Tongue (tissue), 2 donors: Measurements from ENCODE around the gene FBXO8. TPM values are rescaled to one million over a fixed set of nuclear protein-coding genes. Genes with fewer than 3 reads are reported as not detected.
"Not testable (repeated sequence)": the region's sequence is repeated elsewhere in the genome, so short reads cannot be mapped to it uniquely, and the experiment has no call there.

Source experiments
- DNase-seq: peaks from one replicate; pipeline ENCODE4 v3.0.0-alpha.2; 2015
- total RNA-seq: library from RNA; depleted of rRNA; stranded (reverse); fragments of >200 nt; gene quantifications from one replicate; pipeline ENCODE4 v1.2.3, GENCODE V29; 2014

FBXO8 gene
- total RNA-seq, 1 donor from 2014 or later = 24.4 TPM

DNA sequence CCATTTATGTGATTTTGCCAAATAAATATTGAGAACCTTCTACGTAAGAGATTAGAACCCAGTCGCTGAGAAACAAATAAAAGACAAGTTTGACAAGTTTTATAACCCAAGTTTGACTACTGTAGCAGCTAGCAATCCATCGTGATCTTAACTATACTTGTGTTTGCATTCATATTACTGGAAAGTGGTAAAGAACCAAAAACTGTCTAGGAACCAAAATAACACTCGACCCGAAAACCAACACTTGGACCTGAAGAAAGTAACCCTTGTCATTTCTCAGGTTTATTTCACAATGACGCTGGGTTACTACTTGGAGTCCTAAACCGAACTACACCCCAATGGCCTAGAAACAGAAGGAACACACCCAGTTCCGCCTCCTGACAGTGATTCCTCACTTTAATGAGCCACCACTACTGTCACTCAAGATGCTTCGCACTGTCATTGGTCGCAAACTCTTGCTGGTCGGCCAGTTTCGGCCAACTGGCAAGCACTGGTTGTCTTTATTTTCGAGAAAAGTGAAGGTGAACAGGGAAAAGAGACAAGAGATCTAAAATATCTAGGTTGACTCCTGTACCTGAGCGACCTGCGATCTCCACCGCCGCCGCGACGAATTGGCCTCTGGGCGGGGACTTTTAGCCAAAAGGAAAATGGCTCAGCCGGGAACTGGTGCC lies 496 bp downstream of the FBXO8 start:
- DNase-seq = peak; percentile 94

DNA sequence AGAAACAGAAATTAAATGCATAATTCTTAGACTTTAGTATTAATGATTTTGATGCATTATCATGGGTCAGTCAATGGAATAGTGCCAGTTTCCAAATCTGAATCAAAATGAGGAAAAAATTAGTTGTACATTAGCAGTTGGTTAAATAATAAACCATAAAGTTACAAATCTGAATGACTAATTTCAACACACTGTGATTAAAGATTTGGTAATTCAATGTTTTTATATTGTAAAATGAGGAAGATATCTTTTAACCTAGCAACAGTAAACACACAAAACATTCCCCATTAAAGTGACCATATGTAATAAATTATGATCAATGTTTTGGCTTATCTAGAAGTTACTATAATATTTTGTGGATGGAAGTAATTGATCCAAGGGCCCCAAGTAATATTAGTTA lies 1.6 kb downstream of the FBXO8 start:
- DNase-seq = no peak

DNA sequence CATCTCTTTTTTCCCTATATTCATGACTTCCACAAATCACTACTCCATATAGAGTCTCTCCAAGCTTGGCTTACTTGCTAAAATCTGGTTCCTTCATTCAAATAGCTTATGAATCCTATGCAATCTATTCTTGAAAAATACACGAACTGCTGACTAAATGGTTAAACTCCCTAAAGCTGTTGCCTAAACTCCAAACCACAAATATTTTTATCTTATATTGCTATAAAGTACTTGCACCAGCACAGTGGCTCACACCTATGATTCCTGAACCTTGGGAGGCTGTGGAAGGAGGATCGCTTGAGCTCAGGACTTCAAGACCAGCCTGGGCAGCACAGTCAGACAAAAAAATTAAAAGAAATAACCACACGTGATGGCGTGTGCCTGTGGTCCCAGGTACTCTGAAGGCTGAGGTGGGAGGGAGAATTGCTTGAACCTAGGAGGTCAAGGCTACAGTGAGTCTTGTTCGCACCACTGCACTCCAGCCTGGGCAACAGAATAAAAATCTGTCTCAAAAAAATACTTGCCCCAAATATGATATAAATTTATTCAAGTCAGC lies 2.2 kb downstream of the FBXO8 start:
- no peak for DNase-seq

DNA sequence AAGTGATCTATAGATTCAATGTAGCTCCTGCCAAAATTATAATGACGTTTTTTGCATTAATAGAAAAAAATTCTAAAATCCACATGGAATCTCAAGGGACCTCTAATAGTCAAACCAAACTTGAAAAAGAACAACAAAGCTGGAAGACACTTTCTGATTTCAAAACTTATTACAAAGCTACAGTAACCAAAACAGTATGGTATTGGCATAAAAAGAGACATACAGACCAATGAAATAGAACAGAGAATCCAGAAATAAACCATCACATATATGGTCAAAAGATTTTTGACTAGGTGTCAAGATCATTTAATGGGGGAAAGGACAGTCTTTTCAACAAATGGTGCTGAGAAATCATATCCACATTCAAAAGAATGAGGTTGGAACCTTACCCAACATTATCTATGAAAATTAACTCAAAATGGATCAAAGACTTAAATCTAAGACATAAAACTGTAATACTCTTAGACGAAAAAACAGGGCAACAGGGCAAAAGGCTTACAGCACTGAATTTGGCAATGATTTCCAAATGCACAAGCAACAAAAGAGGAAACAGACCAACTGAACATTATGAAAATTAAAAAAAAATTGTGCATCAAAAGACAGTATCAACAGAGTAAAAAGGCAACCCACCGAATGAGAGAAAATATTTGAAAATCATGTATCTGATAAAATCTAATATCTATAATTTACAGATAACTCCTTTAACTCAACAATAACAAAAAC lies 3.9 kb downstream of the FBXO8 start:
- DNase-seq = no peak

DNA sequence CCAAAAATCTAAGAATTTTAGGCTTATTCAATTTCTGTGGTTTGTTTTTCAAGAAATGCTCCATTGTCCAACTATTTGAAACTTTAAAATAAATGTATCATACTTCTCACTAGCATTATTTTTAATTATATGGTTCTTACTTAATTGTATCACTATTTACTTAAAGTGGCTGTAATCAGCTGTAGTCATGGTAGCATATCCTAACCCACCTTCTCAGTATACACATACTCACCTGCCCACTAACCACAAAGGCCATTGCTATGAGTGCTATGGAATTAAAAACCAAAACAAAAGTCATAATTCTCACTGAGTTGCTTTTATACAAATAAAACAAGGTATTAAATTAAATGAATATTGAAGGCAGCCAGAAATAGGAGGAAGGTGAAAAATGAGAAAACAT lies 5.0 kb downstream of the FBXO8 start:
- no peak for DNase-seq

DNA sequence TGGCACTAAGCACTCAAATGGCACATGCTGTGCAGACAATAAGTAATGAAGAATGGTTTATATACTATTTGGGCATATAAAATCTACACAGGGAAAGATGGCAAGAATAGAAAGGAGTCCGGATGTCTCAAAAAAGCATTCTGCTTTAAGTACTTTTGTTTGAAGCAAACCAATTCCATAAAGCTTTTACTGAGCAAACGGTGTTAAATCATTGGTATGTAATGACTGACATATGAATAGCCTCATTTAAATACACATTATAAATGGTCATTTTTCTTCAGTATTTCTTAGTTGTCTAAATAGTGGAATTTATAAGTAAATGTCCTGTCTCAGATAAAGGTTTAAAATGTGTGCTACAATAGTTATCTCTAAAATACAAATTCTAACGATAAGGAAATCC lies 6.0 kb downstream of the FBXO8 start:
- DNase-seq = no peak

DNA sequence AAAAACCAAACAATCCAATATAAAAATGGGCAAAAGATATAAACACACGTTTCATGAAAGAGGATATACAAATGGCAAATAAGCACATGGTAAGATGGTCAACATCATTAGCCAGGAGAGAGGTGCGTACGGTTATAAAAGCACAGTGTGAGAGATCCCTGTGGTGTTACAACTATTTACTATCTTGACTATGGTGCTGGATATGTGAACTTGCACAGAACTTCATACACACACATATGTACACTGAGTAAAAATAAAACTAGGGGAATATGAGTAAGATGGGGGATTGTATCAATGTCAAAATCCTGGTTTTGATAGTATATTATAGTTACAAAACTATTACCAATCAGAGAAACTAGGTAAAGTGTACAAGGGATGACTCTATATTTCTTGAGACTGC lies 8.4 kb downstream of the FBXO8 start:
- no peak for DNase-seq

DNA sequence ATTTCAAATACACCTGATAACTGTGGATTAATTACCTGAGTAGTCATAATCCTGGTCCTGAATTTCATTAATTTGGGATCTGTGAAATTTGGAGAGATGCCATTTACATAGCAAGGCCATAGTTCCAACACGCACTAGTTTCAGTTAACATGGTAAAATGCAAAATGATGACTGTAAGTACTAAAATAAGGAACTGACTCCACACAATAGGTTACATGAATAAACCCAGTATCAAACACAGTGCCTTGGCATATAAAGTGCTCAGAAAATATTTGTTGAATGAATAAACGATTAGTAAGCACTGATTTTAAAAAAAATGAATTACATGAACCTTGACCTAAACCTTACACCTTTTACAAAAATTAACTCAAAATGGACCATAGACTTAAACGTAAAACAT lies 9.0 kb downstream of the FBXO8 start:
- no peak for DNase-seq

DNA sequence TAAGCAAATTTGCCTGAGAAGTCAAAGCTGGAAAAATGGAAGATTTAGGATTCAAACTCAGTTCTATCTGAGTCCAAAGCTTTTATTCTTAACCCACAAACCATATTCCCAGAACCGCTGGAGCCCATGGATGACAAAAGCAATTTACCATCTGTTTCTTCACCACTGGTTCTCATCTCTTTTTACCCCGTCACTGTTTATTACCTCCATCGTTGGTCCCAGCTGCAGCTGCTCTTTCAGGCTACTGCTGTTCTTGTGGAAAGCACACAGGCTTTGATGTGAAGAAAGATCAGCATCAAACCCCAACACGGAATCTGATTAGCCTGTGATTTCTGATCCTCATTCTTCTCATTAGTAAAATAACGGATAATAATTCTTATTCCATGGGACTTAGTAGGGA lies 9.5 kb downstream of the FBXO8 start:
- DNase-seq = no peak

DNA sequence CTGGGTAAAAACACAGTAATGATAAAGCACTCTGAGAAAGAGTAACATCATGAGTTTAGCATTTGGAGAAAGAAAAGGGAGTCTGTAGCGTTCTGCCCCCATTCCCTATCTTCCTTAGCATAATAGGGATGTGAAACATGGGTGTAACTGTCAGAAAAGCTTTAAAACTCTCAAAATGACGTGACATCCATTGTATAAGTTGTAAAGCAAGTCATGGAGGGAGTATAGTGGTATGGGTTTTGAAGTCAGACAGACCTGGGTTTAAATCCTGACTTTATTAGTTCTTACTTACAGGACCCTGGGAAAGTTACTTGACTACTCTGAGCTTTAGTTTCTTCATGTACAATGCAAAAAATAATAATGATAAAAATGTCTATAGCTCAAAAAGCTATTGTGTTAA lies 17.1 kb downstream of the FBXO8 start:
- DNase-seq = no peak

DNA sequence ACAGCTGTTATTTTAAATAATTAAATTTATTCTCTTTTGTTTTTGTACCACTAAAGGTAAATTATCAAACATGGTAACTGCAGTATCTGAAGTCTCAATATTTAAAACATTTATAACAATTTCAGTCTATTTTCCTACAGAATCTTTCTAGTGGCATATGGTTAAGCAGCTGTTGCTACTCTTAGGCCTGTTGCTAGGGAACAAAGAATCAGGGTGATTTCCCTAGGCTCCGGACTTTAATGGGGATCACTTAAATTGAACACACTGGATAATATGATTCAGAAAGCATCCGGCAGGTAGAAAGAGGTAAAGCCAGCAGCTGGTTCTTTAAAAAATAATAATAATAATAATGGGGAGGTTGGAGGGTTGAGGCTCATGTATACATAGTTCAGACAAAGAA lies 17.6 kb downstream of the FBXO8 start:
- DNase-seq = peak; percentile 48

DNA sequence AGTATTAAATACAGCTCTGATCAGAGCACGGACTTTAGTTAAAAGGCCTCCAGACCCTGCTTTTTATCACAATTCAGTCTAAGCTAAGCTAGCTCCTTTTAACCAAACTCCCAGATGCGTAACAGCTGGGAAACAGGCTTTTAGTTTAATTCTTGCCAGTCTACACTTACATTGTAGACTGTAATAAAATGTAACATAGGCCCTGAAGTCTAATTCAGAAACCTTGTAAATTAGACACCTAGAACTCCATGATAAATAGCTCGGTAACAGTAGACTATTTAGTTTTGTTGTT lies 20.1 kb downstream of the FBXO8 start:
- peak; percentile 34 for DNase-seq

DNA sequence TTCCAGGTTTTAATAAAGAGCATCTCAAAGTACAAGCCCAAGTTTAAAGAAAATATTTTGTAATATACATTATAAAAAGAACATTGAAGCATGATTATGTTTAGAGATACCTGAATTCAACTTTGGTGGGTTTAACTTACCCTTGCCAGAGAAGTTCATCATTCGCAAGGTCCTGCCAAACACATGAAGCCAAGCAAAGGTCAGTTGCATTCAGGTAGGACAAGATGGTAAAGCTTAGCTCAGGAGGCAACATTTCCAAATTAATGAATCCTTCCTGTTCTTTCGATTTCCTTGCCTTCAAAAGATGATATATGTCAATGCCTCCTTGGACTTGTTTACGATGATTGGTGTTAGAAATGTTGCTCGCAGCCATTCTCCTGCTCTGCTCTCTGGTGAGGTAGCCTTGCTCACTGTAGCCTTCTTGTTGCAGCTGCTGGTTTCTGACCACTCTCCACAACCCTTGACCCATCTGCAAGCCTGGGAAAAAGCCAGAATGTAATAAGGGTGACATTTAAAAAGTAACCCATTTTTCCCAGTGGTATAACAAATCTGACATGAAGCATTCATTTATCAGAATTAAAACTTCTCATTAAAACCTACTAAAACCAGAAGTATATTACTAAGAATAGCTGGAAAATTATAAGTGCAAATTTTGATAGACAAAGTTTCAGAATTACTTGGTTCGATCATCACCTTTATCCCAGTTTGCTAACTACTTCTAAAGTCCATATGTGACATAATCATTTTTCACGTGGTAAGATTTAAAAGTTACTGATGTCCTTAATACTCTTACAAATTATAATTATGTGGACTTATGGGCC lies 20.6 kb downstream of the FBXO8 start:
- no peak for DNase-seq

DNA sequence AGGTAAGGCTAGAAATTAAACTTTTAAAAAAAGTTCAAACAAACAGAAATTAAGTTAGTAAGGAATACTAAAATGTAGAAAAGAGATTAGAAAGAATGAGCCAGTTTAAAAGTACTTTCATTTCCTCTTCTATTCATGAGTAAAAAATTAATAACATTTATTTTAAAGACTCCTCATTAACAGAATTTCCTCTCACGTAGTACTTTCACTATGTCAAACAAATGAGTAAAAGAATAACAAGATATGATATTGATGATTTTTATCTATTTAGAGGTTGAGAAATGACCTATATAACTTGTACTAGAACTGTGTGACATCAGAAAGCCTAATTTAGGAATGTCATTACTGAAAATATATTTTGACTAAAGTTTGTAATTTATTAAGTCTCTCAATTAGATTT lies 22.0 kb downstream of the FBXO8 start:
- DNase-seq = not testable (repeated sequence)

DNA sequence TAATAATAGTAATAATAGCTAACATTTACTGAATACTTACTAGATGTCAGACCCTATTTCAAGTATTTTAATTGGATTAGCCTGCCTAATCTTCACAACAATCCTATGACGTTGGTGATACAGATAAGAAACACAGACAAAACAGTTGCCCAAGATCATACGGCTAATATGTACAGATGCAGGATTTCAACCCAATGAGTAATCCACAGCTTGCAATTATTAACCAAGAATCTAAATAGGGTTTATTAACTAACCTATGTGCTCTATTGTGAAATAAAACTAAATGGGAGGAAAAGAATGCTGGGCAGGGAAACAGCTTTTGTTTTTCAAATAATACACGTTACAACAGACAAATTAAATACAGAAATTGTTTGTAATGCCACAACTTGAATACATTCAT lies 23.4 kb downstream of the FBXO8 start:
- DNase-seq = no peak

DNA sequence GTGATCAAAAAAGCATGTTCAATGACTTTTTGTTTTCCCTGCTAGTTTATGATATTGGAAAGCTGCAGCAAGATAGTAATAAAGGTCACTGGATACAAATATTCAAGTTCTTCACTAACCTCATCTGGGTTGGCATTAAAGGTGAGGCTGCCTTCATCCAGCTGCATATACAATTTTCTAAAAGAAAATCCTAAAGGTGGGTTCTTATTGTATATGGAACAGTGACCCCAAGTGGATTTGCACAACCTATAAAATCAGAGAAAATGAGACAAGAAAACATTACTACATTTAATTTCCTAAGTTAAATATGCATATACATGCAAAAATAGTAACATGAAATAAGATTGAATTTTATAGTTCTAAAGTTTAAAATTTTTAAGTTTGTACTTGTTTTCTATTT lies 23.9 kb downstream of the FBXO8 start:
- DNase-seq = no peak

DNA sequence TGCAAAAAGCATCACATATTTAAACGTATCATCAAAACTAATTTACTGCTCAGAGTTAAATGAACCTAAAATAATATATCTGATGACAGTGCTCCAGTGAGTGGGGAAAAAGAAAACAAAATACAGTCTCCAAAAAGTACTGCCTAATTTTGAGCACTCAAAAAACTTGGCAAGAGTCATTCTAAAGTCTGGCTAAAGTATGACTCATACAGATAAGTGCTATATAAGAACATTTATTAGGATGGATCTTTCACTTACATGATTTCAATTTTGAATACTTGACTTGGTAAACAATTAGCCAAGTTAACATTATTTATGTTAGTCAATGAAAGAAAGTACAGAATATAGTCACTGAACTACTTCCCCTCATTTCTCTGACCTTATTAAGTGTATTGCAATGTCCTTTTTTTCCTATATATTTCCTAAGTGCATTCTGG lies 27.2 kb downstream of the FBXO8 start:
- DNase-seq = peak; percentile 26

DNA sequence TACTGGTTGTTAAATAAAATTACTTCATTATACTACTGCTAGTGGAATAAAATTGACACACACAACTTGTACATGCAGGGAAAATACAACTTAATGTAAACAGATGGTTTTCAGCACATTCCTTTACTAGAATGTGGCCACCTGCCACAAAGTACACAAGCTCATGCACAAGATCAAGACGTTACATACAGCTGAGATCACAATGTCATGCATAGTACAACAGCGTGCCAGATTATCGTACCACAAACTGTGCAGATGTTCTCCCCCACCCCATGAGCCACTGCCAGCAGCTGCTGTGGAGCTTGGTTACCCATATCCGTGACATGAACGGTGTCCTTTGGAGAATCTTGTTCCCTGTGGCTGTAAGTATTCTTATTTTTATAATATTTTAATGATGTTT lies 27.7 kb downstream of the FBXO8 start:
- DNase-seq = peak; percentile 89

DNA sequence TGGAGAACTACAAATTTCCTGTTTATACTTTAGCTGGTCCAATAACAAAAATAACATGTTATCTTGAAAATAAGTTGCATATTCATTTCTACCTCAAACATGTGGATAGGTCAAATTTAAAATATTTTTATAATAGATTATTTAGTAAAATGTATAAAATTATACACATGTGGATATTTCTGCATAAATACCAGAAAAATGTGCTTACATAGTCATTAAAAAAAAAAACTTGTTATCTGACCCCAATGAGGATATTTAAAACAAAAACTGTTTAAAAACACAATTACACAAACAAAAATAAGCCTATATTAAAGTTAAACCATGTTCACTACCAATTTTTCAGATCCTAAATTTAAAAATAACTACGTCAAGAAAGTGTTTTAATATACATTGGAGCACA lies 28.1 kb downstream of the FBXO8 start:
- no peak for DNase-seq

DNA sequence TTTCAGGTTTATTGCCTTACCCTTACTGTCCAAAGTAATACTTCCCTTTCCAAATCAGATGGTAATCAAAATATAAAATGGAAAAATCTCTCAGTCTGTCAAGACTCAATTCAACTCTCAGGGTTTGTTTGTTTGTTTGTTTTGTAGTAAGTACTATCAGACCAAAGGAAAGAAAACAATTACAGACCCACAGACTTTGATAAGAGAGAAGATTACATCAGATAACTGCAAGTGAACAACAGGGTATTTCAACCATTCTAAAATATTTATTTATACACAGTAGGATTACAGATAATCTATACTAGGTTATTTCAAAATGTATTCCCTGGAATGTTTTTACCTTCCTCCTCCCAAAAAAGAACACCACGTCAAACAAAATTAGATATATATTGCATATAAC lies 28.9 kb downstream of the FBXO8 start:
- DNase-seq = no peak

DNA sequence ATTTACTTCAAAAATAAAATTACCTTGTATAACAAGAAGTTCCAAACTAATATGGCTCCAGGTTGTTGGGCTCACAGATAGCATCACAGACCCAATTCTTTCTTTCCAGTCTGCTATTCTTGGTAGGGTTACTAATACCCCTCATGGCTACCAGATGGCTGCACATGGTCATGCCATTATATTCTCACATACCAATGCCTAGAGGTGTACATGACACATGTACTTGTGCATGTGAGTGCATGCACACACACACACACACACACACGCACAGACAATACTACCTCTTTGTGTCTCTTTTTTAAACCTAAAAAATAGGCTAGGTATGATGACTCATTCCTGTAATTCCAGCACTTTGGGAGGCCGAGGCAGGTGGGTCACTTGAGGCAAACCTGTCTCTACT lies 31.1 kb downstream of the FBXO8 start:
- DNase-seq = no peak

DNA sequence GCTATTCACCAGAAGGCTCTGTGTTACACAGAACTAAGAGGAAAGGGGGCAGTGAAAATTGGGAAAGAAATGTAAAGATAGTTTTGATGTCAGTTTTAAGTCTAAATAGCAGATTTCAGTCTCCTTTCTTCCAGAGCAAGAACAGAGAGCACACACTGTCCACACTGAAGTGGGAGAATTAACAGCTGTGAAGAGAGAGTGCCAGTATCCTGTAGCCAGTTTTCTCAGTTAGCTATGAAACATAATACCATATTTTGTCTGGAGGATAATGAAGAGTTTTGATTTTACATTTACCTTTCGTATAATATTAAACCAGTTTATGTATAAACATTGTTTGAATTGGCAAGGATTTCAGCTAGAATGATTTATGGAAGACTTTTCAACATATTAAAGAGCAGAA lies 35.1 kb downstream of the FBXO8 start:
- peak; percentile 44 for DNase-seq

DNA sequence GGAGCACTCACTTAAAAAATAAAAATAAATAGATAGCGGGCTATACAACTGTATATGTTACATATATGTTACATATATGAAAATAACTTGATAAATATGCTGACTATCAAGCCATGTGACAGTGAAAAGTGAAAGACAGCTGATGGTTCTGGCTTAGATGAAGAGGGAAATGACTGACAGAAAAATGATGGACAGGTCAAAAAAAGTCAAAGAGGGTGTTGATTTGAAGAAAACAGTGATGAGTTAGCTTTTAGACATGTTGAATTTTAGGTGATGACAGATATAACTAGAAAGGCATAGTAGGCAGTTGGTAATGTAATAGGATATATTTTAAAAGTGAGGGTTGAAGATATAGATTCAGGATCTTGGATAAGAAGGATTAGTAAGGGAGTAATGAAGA lies 37.8 kb downstream of the FBXO8 start:
- DNase-seq = no peak
